Mesothelial cell of epicardium (in vitro differentiated cells): ENCODE results near the gene TMCO4. TPM values are rescaled to one million over a fixed set of nuclear protein-coding genes. Genes with fewer than 3 reads are reported as not detected.

Experiments used
- DNase-seq, 2 experiments: peaks; one replicate each; pipeline ENCODE4 v3.0.0; 2021; ENCODE audit warnings: low spot score in 2 of 2; ENCODE audit not compliant: unreplicated experiment in 2 of 2
- H3K27ac Mint-ChIP-seq: 2 replicates; pipeline ENCODE4 v1.8.0; 2021; ENCODE audit warnings: mixed read lengths
- H3K27me3 Mint-ChIP-seq: 2 replicates; pipeline ENCODE4 v1.8.0; 2021; ENCODE audit warnings: low read depth, mixed read lengths
- H3K36me3 Mint-ChIP-seq: 2 replicates; pipeline ENCODE4 v1.8.0; 2021; ENCODE audit warnings: mixed read lengths
- H3K4me1 Mint-ChIP-seq: 2 replicates; pipeline ENCODE4 v1.8.0; 2021; ENCODE audit warnings: mixed read lengths
- H3K4me3 Mint-ChIP-seq: 2 replicates; pipeline ENCODE4 v1.8.0; 2021; ENCODE audit warnings: mild to moderate bottlenecking, moderate library complexity, mixed read lengths
- H3K9me3 Mint-ChIP-seq: 2 replicates; pipeline ENCODE4 v1.8.0; 2021; ENCODE audit warnings: mixed read lengths
- CTCF ChIP-seq: fragments of 200-600 bp; sonication (generic); IDR thresholded peaks from one replicate; pipeline ENCODE4 v1.5.0; 2021; ENCODE audit warnings: antibody characterized with exemption; ENCODE audit not compliant: unreplicated experiment
- total RNA-seq: library from RNA; stranded (reverse); gene quantifications from 3 replicates; pipeline ENCODE4 v1.2.1, GENCODE V29; 2021

TMCO4 gene
- total RNA-seq, 1 donor from 2014 or later, result 21.4 TPM

- peak overlapping the region; percentile 67 for H3K4me3 Mint-ChIP-seq
- H3K36me3 Mint-ChIP-seq, result no peaks in the 10 kb centered on the region
- peaks cover 4% of the 10 kb centered on the region for H3K4me1 Mint-ChIP-seq
- H3K27ac Mint-ChIP-seq, result no peak overlapping the region
- no peak for TF ChIP-seq CTCF
- DNase-seq, result no peak
- peaks cover 90% of the 10 kb centered on the region for H3K27me3 Mint-ChIP-seq
- H3K9me3 Mint-ChIP-seq, result no peaks in the 10 kb centered on the region
Observed at GRCh38 chr1:19665496-19666465, 133.9 kb downstream of the TMCO4 start.

- no peak for TF ChIP-seq CTCF
- no peak for DNase-seq
- peaks cover 4% of the 10 kb centered on the region for H3K4me1 Mint-ChIP-seq
- H3K36me3 Mint-ChIP-seq, result no peaks in the 10 kb centered on the region
- H3K27ac Mint-ChIP-seq, result no peak overlapping the region
- peaks cover 90% of the 10 kb centered on the region for H3K27me3 Mint-ChIP-seq
- H3K4me3 Mint-ChIP-seq, result peak overlapping the region; percentile 57
- no peaks in the 10 kb centered on the region for H3K9me3 Mint-ChIP-seq
Observed at GRCh38 chr1:19665186-19665495, 134.6 kb downstream of the TMCO4 start.

- Mint-ChIP-seq H3K36me3 (no peaks in the 10 kb centered on the region), H3K27ac (no peak within 1 kb of the TSS), H3K4me3 (peak within 1 kb of the TSS; percentile 57), H3K4me1 (peaks cover 5% of the 10 kb centered on the region), H3K9me3 (no peaks in the 10 kb centered on the region), H3K27me3 (peaks cover 87% of the 10 kb centered on the region)
- no peak for TF ChIP-seq CTCF
- DNase-seq, result no peak
Observed at GRCh38 chr1:19664453-19665185, 135.1 kb downstream of the TMCO4 start, which contains the start of gene HTR6. Gene HTR6, plus strand, starts transcription at chr1:19664875. Its CDS starts 879 bp downstream, at chr1:19665754.

GRCh38 chr1:19662313-19662712 is 137.4 kb downstream of the TMCO4 start:
- Mint-ChIP-seq H3K36me3 (no peaks in the 10 kb centered on the region), H3K9me3 (no peaks in the 10 kb centered on the region), H3K4me3 (no peak overlapping the region), H3K4me1 (peaks cover 9% of the 10 kb centered on the region), H3K27me3 (peaks cover 65% of the 10 kb centered on the region), H3K27ac (no peak overlapping the region)
- no peak for DNase-seq
- no peak for TF ChIP-seq CTCF

GRCh38 chr1:19661721-19662228 is 137.9 kb downstream of the TMCO4 start:
- Mint-ChIP-seq H3K4me1 (peaks cover 9% of the 10 kb centered on the region), H3K4me3 (no peak overlapping the region), H3K27me3 (peaks cover 60% of the 10 kb centered on the region), H3K27ac (no peak overlapping the region), H3K36me3 (no peaks in the 10 kb centered on the region), H3K9me3 (no peaks in the 10 kb centered on the region)
- peak; percentile 97 for TF ChIP-seq CTCF
- no peak for DNase-seq
